ENCODE measurements around the gene MRPL10. TPM values are rescaled to one million over a fixed set of nuclear protein-coding genes. Genes with fewer than 3 reads are reported as not detected.

Gene MRPL10
- total RNA-seq, 2 donors from 2014 or later, result 56.3 to 65.3 TPM

GRCh38 chr17:47847341-47848197 is 16.2 kb upstream of the MRPL10 start:
- peak; percentile 74 for TF ChIP-seq CTCF (conservative IDR thresholded peaks at IDR 0.05)
- no peaks in the 10 kb centered on the region for H3K9me3 Mint-ChIP-seq
- peaks cover 83% of the 10 kb centered on the region for H3K27me3 Mint-ChIP-seq (ENCODE audit: insufficient read depth)
- 31 to 32% methylated on average over 47 to 71 of the region's 71 CpGs for WGBS, 2 experiments (ENCODE audit: insufficient coverage in 1 of 2, insufficient read length in 1 of 2)
- DNase-seq, result peak; percentile 94
- H3K4me3 Mint-ChIP-seq, result peak overlapping the region; percentile 43
- peaks cover 15% of the 10 kb centered on the region for H3K4me1 Mint-ChIP-seq
- Histone ChIP-seq H3K4me1 (ENCODE audit: control insufficient read depth, insufficient read depth, low read length) (peaks cover 7% of the 10 kb centered on the region), H3K27ac (ENCODE audit: low read depth, low read length) (no peak overlapping the region), H3K27me3 (ENCODE audit: control insufficient read depth, insufficient read depth, low read length, poor library complexity, severe bottlenecking) (peaks cover 73% of the 10 kb centered on the region), H3K4me3 (ENCODE audit: low read length) (no peak overlapping the region), H3K9ac (ENCODE audit: extremely low read depth, low read length, poor library complexity, severe bottlenecking) (no peak overlapping the region), H3K9me3 (ENCODE audit: control insufficient read depth, low read length) (no peaks in the 10 kb centered on the region), H3K36me3 (ENCODE audit: control insufficient read depth, insufficient read depth, low read length) (no peaks in the 10 kb centered on the region)
- no peaks in the 10 kb centered on the region for H3K36me3 Mint-ChIP-seq (ENCODE audit: low read depth)
- no peak overlapping the region for H3K27ac Mint-ChIP-seq

DNA sequence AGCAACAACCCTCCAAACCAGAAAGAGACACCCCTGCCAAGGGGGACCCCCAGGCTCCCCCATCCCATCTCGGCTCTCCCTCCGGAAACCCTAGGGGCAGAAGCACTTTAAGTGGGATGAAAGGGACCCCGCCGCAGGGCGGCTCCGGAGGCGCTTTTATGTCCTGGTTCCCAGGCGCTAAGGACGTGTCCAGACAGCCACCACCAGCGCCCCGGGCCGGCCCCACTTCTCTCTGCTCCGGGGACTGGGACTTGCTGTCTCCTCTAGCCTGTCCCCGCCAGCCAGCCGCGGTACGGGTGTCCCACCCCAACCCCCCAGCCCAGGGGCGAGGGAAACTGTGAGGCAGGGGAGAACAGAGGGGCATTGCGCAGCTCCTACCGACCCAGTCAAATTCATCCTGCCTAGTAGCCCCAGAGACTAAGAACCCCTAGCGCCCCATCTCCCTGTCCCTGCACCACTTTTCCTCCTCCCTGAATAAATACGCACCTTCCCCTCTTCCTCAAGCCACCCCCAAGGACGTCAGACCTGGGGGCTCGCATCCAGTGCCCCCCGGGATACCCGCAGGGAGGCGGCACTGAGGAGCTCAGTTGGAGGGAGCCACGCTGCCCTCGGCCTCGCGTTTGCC is 15.5 kb upstream of the MRPL10 start:
- Histone ChIP-seq H3K9ac (ENCODE audit: extremely low read depth, low read length, poor library complexity, severe bottlenecking) (no peak overlapping the region), H3K27me3 (ENCODE audit: control insufficient read depth, insufficient read depth, low read length, poor library complexity, severe bottlenecking) (peaks cover 65% of the 10 kb centered on the region), H3K4me3 (ENCODE audit: low read length) (no peak overlapping the region), H3K4me1 (ENCODE audit: control insufficient read depth, insufficient read depth, low read length) (peaks cover 7% of the 10 kb centered on the region), H3K9me3 (ENCODE audit: control insufficient read depth, low read length) (no peaks in the 10 kb centered on the region), H3K27ac (ENCODE audit: low read depth, low read length) (no peak overlapping the region), H3K36me3 (ENCODE audit: control insufficient read depth, insufficient read depth, low read length) (no peaks in the 10 kb centered on the region)
- WGBS, 2 experiments (ENCODE audit: insufficient coverage in 1 of 2, insufficient read length in 1 of 2), result 15 to 49% methylated on average over 7 to 31 of the region's 31 CpGs
- H3K27ac Mint-ChIP-seq, result no peak overlapping the region
- peak overlapping the region; percentile 40 for H3K4me3 Mint-ChIP-seq
- H3K36me3 Mint-ChIP-seq (ENCODE audit: low read depth), result no peaks in the 10 kb centered on the region
- peak; percentile 89 for DNase-seq
- TF ChIP-seq CTCF (conservative IDR thresholded peaks at IDR 0.05), result no peak
- H3K9me3 Mint-ChIP-seq, result no peaks in the 10 kb centered on the region
- H3K4me1 Mint-ChIP-seq, result peaks cover 8% of the 10 kb centered on the region
- peaks cover 75% of the 10 kb centered on the region for H3K27me3 Mint-ChIP-seq (ENCODE audit: insufficient read depth)

DNA sequence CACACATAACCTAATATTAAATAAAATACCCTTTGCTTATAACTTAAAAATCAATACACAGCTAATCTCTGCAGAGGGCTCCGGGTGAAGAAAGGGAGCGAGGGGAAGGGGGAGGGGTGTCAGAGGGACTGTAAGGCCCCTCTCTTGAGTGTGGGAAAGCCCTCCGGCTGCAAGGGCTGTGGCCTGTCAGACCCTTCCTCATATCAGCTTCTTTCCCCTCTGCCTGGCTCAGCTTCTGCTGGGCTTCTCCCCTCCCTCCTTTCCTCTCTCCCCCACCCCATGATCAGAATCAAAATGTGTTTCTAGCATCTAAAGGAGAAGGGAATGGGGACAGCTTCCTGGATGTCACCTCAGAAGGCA is 14.4 kb upstream of the MRPL10 start:
- Mint-ChIP-seq H3K4me3 (no peak overlapping the region), H3K27ac (no peak overlapping the region), H3K27me3 (ENCODE audit: insufficient read depth) (peaks cover 69% of the 10 kb centered on the region), H3K36me3 (ENCODE audit: low read depth) (no peaks in the 10 kb centered on the region), H3K4me1 (peaks cover 7% of the 10 kb centered on the region), H3K9me3 (no peaks in the 10 kb centered on the region)
- Histone ChIP-seq H3K9ac (ENCODE audit: extremely low read depth, low read length, poor library complexity, severe bottlenecking) (no peak overlapping the region), H3K4me1 (ENCODE audit: control insufficient read depth, insufficient read depth, low read length) (peaks cover 7% of the 10 kb centered on the region), H3K36me3 (ENCODE audit: control insufficient read depth, insufficient read depth, low read length) (no peaks in the 10 kb centered on the region), H3K9me3 (ENCODE audit: control insufficient read depth, low read length) (no peaks in the 10 kb centered on the region), H3K4me3 (ENCODE audit: low read length) (no peak overlapping the region), H3K27ac (ENCODE audit: low read depth, low read length) (no peak overlapping the region), H3K27me3 (ENCODE audit: control insufficient read depth, insufficient read depth, low read length, poor library complexity, severe bottlenecking) (peaks cover 57% of the 10 kb centered on the region)
- WGBS, 2 experiments (ENCODE audit: insufficient coverage in 1 of 2, insufficient read length in 1 of 2), result 79% methylated on average over 3 of the region's 3 CpGs; no CpG with 5 or more reads in 1 of the 2 experiments
- no peak for DNase-seq
- TF ChIP-seq CTCF (conservative IDR thresholded peaks at IDR 0.05), result no peak
